Measurements from ENCODE around the gene URGCP.

Gene URGCP

GRCh38 chr7:43880596-43880995, 25.8 kb downstream of the URGCP start:
- H2AFZ ChIP-seq (ENCODE audit: insufficient read depth, low read length, poor library complexity) = no peak overlapping the region
- no peak overlapping the region for H4K8ac ChIP-seq (ENCODE audit: low read depth, low read length)
- no peak overlapping the region for H3K4me2 ChIP-seq (ENCODE audit: low read length)
- no CpG with 5 or more reads among the region's 5 CpGs for WGBS (ENCODE audit: extremely low coverage, insufficient coverage, insufficient read length)
- H3K14ac ChIP-seq (ENCODE audit: low read length) = no peak overlapping the region
- no peak overlapping the region for H2BK12ac ChIP-seq (ENCODE audit: low read length)
- H4K12ac ChIP-seq (ENCODE audit: low read depth, low read length) = no peak overlapping the region
- H3K9ac ChIP-seq (ENCODE audit: low read length) = no peak overlapping the region
- H3K79me2 ChIP-seq (ENCODE audit: control insufficient read depth, insufficient read depth, low read length, poor library complexity) = no peaks in the 10 kb centered on the region
- no peak overlapping the region for H2BK5ac ChIP-seq (ENCODE audit: low read depth, low read length, poor library complexity)
- peak overlapping the region; percentile 59 for H4K91ac ChIP-seq (ENCODE audit: low read depth, low read length)
- H3K4ac ChIP-seq (ENCODE audit: low read depth, low read length) = no peak overlapping the region
- no peaks in the 10 kb centered on the region for H3K27me3 ChIP-seq (ENCODE audit: insufficient read depth, low read length)
- no peak overlapping the region for H2AK5ac ChIP-seq (ENCODE audit: low read length)
- peaks cover 0 to 1% of the 10 kb centered on the region in 2 experiments for H3K4me1 ChIP-seq (ENCODE audit: control insufficient read depth in 1 of 2, insufficient read depth in 2 of 2, low read length in 2 of 2)
- H3K79me1 ChIP-seq (ENCODE audit: low read length) = no peaks in the 10 kb centered on the region
- no peak overlapping the region for H3K4me3 ChIP-seq (ENCODE audit: low read depth, low read length)
- no peak for DNase-seq
- no peak overlapping the region for H2BK120ac ChIP-seq (ENCODE audit: insufficient read depth, low read length, poor library complexity)
- H3K23ac ChIP-seq (ENCODE audit: low read length) = no peak overlapping the region
- H3K18ac ChIP-seq (ENCODE audit: low read length) = peak overlapping the region; percentile 22
- H3K27ac ChIP-seq (ENCODE audit: low read depth, low read length) = no peak overlapping the region
- H3K9me3 ChIP-seq (ENCODE audit: insufficient read depth, low read depth, low read length) = no peaks in the 10 kb centered on the region
- peaks cover 29 to 33% of the 10 kb centered on the region in 2 experiments for H3K36me3 ChIP-seq (ENCODE audit: control insufficient read depth in 1 of 2, insufficient read depth in 2 of 2, low read length in 2 of 2)

- no peak for DNase-seq
- no peak overlapping the region for H4K91ac ChIP-seq (ENCODE audit: low read depth, low read length)
- H2BK5ac ChIP-seq (ENCODE audit: low read depth, low read length, poor library complexity) = no peak overlapping the region
- no peaks in the 10 kb centered on the region for H3K27me3 ChIP-seq (ENCODE audit: insufficient read depth, low read length)
- H3K79me2 ChIP-seq (ENCODE audit: control insufficient read depth, insufficient read depth, low read length, poor library complexity) = no peaks in the 10 kb centered on the region
- no peak overlapping the region for H3K4me3 ChIP-seq (ENCODE audit: low read depth, low read length)
- H2AK5ac ChIP-seq (ENCODE audit: low read length) = no peak overlapping the region
- H3K4me1 ChIP-seq (ENCODE audit: control insufficient read depth in 1 of 2, insufficient read depth in 2 of 2, low read length in 2 of 2) = peaks cover 0 to 1% of the 10 kb centered on the region in 2 experiments
- H2BK12ac ChIP-seq (ENCODE audit: low read length) = no peak overlapping the region
- no peak overlapping the region for H4K12ac ChIP-seq (ENCODE audit: low read depth, low read length)
- H3K79me1 ChIP-seq (ENCODE audit: low read length) = no peaks in the 10 kb centered on the region
- H3K27ac ChIP-seq (ENCODE audit: low read depth, low read length) = no peak overlapping the region
- no peaks in the 10 kb centered on the region for H3K9me3 ChIP-seq (ENCODE audit: insufficient read depth, low read depth, low read length)
- no CpG with 5 or more reads among the region's 2 CpGs for WGBS (ENCODE audit: extremely low coverage, insufficient coverage, insufficient read length)
- H3K14ac ChIP-seq (ENCODE audit: low read length) = no peak overlapping the region
- H3K18ac ChIP-seq (ENCODE audit: low read length) = no peak overlapping the region
- H3K4me2 ChIP-seq (ENCODE audit: low read length) = no peak overlapping the region
- H3K4ac ChIP-seq (ENCODE audit: low read depth, low read length) = no peak overlapping the region
- H2BK120ac ChIP-seq (ENCODE audit: insufficient read depth, low read length, poor library complexity) = no peak overlapping the region
- H2AFZ ChIP-seq (ENCODE audit: insufficient read depth, low read length, poor library complexity) = no peak overlapping the region
- no peak overlapping the region for H3K9ac ChIP-seq (ENCODE audit: low read length)
- no peak overlapping the region for H4K8ac ChIP-seq (ENCODE audit: low read depth, low read length)
- no peak overlapping the region for H3K23ac ChIP-seq (ENCODE audit: low read length)
- peaks cover 29 to 35% of the 10 kb centered on the region in 2 experiments for H3K36me3 ChIP-seq (ENCODE audit: control insufficient read depth in 1 of 2, insufficient read depth in 2 of 2, low read length in 2 of 2)
Observed at GRCh38 chr7:43879477-43879876, 26.9 kb downstream of the URGCP start.

- Histone ChIP-seq H3K18ac (ENCODE audit: low read length) (no peak overlapping the region), H3K27me3 (ENCODE audit: insufficient read depth, low read length) (no peaks in the 10 kb centered on the region)
Observed at GRCh38 chr7:43878867-43879266, 27.5 kb downstream of the URGCP start.

GRCh38 chr7:43877968-43878864, 28.2 kb downstream of the URGCP start:
- peaks cover 29 to 35% of the 10 kb centered on the region in 2 experiments for H3K36me3 ChIP-seq (ENCODE audit: control insufficient read depth in 1 of 2, insufficient read depth in 2 of 2, low read length in 2 of 2)
- no peak overlapping the region for H2AFZ ChIP-seq (ENCODE audit: insufficient read depth, low read length, poor library complexity)
- H3K79me1 ChIP-seq (ENCODE audit: low read length) = no peaks in the 10 kb centered on the region
- H4K12ac ChIP-seq (ENCODE audit: low read depth, low read length) = no peak overlapping the region
- H3K4ac ChIP-seq (ENCODE audit: low read depth, low read length) = no peak overlapping the region
- no peak overlapping the region for H4K8ac ChIP-seq (ENCODE audit: low read depth, low read length)
- no peak overlapping the region for H2AK5ac ChIP-seq (ENCODE audit: low read length)
- no peaks in the 10 kb centered on the region for H3K9me3 ChIP-seq (ENCODE audit: insufficient read depth, low read depth, low read length)
- no peaks in the 10 kb centered on the region for H3K27me3 ChIP-seq (ENCODE audit: insufficient read depth, low read length)
- H3K27ac ChIP-seq (ENCODE audit: low read depth, low read length) = no peak overlapping the region
- H3K23ac ChIP-seq (ENCODE audit: low read length) = no peak overlapping the region
- no peak overlapping the region for H2BK5ac ChIP-seq (ENCODE audit: low read depth, low read length, poor library complexity)
- peaks cover 2 to 3% of the 10 kb centered on the region in 2 experiments for H3K4me1 ChIP-seq (ENCODE audit: control insufficient read depth in 1 of 2, insufficient read depth in 2 of 2, low read length in 2 of 2)
- no peak overlapping the region for H3K18ac ChIP-seq (ENCODE audit: low read length)
- no peak overlapping the region for H3K4me3 ChIP-seq (ENCODE audit: low read depth, low read length)
- no peak for DNase-seq
- H2BK12ac ChIP-seq (ENCODE audit: low read length) = no peak overlapping the region
- H3K79me2 ChIP-seq (ENCODE audit: control insufficient read depth, insufficient read depth, low read length, poor library complexity) = no peaks in the 10 kb centered on the region
- no peak overlapping the region for H3K4me2 ChIP-seq (ENCODE audit: low read length)
- H3K9ac ChIP-seq (ENCODE audit: low read length) = no peak overlapping the region
- no peak overlapping the region for H4K91ac ChIP-seq (ENCODE audit: low read depth, low read length)
- H3K14ac ChIP-seq (ENCODE audit: low read length) = no peak overlapping the region
- H2BK120ac ChIP-seq (ENCODE audit: insufficient read depth, low read length, poor library complexity) = no peak overlapping the region
- WGBS (ENCODE audit: extremely low coverage, insufficient coverage, insufficient read length) = no CpG with 5 or more reads among the region's 38 CpGs

More at GRCh38 chr7:43878867-43879266, 27.5 kb downstream of the URGCP start:
- no peak overlapping the region for H2BK5ac ChIP-seq (ENCODE audit: low read depth, low read length, poor library complexity)
- H3K9me3 ChIP-seq (ENCODE audit: insufficient read depth, low read depth, low read length) = no peaks in the 10 kb centered on the region
- peaks cover 29 to 35% of the 10 kb centered on the region in 2 experiments for H3K36me3 ChIP-seq (ENCODE audit: control insufficient read depth in 1 of 2, insufficient read depth in 2 of 2, low read length in 2 of 2)
- H4K91ac ChIP-seq (ENCODE audit: low read depth, low read length) = no peak overlapping the region
- H3K14ac ChIP-seq (ENCODE audit: low read length) = no peak overlapping the region
- H3K27ac ChIP-seq (ENCODE audit: low read depth, low read length) = no peak overlapping the region
- peaks cover 0 to 1% of the 10 kb centered on the region in 2 experiments for H3K4me1 ChIP-seq (ENCODE audit: control insufficient read depth in 1 of 2, insufficient read depth in 2 of 2, low read length in 2 of 2)
- DNase-seq = no peak
- H3K79me2 ChIP-seq (ENCODE audit: control insufficient read depth, insufficient read depth, low read length, poor library complexity) = no peaks in the 10 kb centered on the region
- no peak overlapping the region for H2AK5ac ChIP-seq (ENCODE audit: low read length)
- no peak overlapping the region for H3K4ac ChIP-seq (ENCODE audit: low read depth, low read length)
- no peak overlapping the region for H3K4me3 ChIP-seq (ENCODE audit: low read depth, low read length)
- no peak overlapping the region for H3K4me2 ChIP-seq (ENCODE audit: low read length)
- H3K79me1 ChIP-seq (ENCODE audit: low read length) = no peaks in the 10 kb centered on the region
- H2BK120ac ChIP-seq (ENCODE audit: insufficient read depth, low read length, poor library complexity) = no peak overlapping the region
- H2BK12ac ChIP-seq (ENCODE audit: low read length) = no peak overlapping the region
- H2AFZ ChIP-seq (ENCODE audit: insufficient read depth, low read length, poor library complexity) = no peak overlapping the region
- H4K8ac ChIP-seq (ENCODE audit: low read depth, low read length) = no peak overlapping the region
- no peak overlapping the region for H4K12ac ChIP-seq (ENCODE audit: low read depth, low read length)
- WGBS (ENCODE audit: extremely low coverage, insufficient coverage, insufficient read length) = no CpG with 5 or more reads among the region's 5 CpGs
- no peak overlapping the region for H3K23ac ChIP-seq (ENCODE audit: low read length)
- H3K9ac ChIP-seq (ENCODE audit: low read length) = no peak overlapping the region
